Gastroesophageal sphincter (tissue), 3 donors: ENCODE results near the gene TFF2.

Source experiments
- CTCF ChIP-seq, 4 experiments: fragments of 200-600 bp in 2 of 4; fragments of 450-650 bp in 2 of 4; sonication (generic) in 1 of 4; IDR thresholded peaks; one replicate each; pipeline ENCODE4 v1.5.1; 2017 to 2019; ENCODE audit warnings: antibody characterized with exemption in 4 of 4, mild to moderate bottlenecking in 2 of 4, moderate library complexity in 2 of 4
- POLR2A ChIP-seq, 2 donors: fragments of 450-650 bp; IDR thresholded peaks; one replicate each; pipeline ENCODE4 v1.6.1; 2017; ENCODE audit warnings: antibody characterized with exemption in 2 of 2, mild to moderate bottlenecking in 2 of 2, moderate library complexity in 1 of 2

GRCh38 chr21:42358937-42359336, 8.1 kb upstream of the TFF2 start:
- TF ChIP-seq CTCF (IDR thresholded peaks at IDR 0.05), result no peak
- TF ChIP-seq POLR2A (IDR thresholded peaks at IDR 0.05), result no peak
